D341Med (cell line): ENCODE data around the gene LPP.

Experiments used
- DNase-seq: peaks from one replicate; pipeline ENCODE4 v3.0.0; 2012; ENCODE audit warnings: low spot score

LPP gene

DNA sequence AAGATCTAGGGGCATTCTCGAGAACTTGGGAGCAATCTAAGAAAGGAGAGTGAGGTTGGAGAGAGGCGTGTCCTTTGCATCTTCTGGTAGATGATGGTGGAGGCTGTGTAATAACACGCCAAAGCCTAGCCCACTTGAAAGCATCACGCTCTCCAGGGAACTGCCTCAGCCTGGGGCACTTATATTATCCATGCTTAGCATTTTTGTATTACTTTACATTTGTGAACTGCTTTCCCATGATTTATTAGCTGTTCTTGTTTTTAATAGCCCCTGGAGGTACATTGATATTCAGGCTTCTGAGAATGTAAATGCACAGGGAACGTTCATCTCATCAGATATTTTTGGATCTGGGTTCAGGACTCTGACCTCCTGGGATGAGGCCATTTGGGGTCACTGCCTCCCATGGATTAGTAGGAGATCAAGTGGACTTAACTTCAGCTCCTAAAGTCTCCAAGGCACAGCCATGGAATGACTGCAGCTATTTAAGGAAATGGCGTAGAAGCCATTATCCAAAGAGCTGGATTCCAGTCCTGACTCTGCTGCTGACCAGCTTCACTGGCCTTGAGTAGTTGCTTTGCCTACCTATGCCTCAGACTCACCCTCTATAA lies 124.9 kb downstream of the LPP start:
- DNase-seq = no peak

DNA sequence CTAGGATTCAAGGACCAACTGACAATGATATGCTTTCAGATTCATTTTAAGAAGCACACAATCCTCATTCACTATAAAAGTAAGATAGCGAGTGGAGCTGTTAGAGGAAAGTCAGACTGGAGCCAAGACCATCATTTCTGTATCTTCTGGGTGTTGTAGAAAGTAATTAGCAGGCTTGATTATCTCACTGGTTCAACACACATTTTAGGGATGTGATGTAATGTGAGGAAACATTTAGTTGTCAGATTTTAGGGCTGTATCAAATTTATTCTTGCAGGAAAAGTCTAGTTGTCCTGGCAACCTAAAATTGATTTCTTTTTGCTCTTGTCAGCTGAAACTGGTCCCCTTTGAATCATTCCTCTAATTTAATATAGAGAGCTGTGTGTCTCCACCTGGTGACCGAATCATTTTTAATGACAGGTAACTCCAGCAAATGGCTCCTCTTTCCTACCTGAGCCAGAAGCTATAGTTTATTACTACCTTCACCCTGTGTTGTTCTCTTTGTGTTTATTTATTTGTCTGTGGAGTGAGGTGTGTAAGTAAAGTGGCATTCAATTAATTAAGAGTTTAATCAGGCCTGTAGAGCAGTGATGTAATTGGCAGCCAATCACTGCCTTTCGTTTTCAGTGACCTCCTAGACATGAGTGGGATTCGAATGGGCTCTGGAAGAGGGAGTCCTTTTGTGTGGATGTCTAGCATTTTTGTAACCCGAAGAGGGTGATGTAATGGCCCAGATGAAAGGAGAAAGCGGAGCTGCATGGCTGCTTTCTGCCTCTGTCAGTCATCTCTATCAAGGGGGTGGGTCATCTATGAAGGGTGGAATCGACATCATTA lies 125.8 kb downstream of the LPP start:
- DNase-seq = no peak

DNA sequence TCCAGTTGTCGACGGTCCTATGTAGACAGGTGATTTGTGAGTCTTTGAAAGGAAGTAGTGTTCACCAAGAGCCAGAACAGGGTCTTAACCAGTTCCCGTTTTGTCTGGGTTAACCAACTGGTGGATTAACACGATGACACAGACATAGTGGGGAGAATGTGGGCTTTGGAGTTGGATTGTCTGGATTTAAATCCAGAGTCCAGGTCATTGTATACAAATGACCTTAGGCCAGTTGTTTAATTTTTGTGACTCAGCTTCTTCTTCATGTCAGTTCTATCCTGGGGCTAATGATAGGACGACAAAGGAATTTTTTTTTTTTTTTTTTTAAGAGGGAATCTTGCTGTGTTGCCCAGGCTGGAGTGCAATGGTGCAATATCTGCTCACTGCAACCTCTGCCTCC lies 126.7 kb downstream of the LPP start:
- DNase-seq = no peak

DNA sequence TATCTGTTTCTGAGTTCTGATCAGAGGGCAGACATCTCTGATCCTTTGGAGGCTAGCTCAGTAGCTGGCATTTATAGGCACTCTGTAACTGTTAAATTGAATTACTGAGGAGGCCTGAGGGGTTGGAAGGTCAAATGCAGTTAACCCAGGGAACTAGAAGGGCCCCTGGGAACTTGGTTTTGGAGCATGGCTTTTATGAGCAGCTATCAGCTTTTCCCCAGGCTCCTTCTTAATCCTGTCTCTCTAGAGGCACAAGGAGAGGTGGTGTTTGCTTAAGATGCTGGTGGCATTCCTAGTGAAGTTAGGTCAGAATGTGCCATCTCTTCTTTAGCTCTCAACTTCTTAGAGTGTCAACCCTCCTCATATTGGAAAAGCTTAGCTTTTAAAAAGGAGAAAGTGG lies 128.9 kb downstream of the LPP start:
- no peak for DNase-seq

DNA sequence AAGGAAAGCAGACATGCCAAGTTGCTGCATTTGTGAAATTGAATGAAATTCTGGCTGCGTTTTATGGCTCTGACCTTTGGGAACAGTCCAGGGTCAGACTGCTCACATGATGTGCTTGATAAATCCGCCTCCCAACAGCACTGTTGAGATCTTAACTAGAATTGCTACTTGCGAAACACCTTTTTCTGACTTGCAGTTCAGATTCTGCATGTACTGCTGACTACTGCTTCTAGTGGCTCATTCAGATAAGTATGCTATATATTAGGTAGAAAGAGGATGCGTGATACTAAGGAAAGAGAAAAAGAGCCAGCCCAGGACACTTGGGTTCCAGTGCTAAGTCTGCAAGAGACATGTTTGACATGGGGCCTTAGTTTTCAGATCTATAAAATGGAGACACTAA lies 129.4 kb downstream of the LPP start:
- no peak for DNase-seq

DNA sequence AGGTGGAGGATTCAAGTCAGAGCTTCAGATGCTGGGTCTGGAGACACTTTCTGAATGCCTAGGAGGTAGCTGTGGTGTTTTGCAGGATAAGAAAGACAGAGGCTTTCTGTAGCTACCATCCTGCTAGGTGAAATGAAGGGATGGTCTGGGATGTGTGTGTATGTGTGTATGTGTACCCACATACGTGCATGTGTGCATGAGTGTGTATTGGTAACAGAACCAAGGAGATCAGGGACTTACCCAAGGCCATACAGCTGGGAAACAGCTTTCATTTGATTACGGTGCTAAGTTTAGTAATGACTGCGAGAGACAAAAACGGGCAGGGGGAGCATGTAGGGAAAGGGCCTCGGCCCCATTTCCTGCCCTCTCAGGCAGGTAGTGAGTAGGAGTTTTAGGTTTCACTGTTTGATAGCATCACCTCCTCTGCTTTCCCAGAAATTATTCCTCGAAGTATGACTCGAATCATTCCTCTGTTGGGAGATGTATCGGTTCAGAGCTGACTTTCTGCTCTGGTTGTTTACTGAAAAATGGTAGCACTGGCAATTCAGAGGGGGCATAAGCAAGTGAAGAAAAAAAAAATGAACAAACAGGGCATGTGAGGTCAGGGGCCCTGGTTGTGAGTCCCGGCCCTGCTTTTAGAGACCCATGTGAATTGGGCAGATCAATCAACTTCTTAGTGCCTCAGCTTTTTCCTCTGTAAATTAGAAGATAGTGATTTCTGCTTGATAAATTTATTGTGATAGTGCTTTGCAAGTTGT lies 130.7 kb downstream of the LPP start:
- no peak for DNase-seq

DNA sequence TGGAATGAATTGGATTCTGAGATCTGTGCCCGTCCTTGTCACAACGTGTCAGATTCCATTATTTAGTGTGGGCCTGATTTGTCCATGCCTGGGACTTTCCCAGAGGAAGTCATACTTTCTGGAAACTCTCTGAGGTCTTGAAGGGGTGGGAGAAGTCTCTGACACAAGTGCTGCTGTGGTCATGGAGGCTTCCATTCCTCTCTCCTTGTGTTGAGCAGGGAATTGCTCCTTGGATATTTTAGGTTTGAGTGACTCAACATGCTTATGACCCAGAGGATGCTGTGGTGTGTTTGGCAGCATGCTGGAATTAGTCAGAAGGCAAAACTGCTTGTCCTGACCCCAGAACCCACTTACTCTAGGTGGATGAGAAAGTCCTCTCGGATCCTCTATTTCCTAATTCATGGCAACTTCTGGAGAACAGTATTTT lies 132.1 kb downstream of the LPP start:
- no peak for DNase-seq

DNA sequence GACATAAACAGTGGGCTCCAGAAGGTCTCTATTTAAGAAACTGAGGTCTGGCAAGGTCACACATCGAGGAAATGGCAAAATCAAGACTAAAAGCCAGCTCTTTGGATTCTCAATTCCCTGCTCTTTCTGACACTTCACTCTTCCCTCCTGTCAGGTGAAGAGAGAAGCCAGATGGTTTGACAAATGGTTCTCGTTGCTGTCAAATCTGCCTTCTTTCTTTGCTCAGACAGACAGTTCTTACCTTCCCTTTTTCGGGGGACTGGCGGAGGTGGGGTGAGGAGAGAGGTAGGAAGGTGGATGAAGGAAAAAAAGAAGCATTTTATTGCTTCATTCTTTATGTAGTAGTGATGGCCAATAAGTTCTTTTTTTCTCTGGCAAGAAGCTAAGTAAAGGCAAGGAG lies 133.4 kb downstream of the LPP start:
- DNase-seq = no peak

DNA sequence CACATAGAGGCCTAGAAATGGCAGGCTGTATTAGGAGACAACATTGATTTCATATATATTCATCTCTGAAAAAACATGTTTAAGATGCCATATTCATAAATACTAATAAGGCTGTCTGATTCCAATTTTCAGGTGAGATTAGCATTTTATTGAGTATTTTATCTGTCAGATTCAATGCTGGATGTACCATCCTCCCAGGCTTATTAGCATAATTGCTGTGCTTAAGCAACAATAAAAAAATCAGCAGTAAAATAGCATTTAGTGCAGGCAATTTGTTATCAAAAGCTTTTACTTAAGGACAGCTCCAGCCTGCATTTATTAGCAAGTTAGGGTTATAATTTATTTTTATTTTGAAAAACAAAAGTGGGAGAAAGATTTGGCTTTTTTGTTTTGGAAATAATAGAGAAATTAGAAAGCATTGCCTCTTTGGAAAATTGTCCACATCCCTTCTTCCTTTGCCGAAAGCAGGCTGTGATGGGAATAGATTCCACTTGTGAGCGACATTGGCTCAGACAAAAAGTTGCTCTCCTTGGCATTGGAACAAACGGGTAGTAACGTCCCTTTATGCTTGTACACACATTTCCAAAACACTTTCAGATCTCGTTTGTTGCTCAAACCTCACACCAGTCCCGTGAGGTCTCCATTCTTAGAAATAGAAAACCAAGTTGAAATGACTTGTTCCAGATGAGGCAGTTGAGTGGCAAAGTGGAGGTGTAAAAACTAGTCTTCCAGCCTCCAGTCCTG lies 134.0 kb downstream of the LPP start:
- DNase-seq = no peak

DNA sequence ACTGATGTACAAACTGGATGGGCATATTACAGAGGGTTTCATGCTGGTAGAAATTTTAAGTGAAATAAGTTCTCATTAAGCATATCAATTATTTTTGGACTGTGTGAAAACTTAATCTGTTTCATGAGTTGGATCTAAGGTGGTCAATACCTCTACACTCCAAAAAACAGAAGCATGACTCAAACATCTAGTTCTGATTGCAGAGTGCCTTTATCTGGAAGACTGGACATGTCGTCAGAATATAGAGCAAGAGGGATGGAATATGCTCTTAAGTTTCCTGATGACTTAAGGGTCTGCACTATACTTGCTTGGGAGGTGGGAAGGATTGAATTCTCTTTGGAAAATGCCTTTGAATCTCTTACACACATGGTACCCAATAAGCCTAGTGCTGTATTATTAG lies 138.3 kb downstream of the LPP start:
- no peak for DNase-seq

DNA sequence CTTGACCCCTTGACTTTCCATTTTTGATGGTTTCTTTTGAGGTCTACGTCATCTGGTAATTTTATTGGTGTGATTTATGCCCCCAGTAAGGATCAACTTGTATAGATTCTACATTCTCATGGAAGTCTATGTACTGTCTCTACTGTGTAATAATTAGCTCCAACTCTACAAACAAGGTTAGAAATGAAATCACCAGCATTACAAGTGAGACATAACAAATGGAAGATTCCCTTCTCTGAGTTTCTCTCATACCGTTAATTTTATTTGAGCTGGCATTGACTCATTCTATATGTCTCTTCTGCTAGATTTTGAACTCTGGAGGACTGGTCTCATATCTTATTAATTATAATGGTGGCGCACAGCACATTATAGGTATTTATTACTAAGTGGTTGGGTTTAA lies 138.9 kb downstream of the LPP start:
- DNase-seq = no peak

DNA sequence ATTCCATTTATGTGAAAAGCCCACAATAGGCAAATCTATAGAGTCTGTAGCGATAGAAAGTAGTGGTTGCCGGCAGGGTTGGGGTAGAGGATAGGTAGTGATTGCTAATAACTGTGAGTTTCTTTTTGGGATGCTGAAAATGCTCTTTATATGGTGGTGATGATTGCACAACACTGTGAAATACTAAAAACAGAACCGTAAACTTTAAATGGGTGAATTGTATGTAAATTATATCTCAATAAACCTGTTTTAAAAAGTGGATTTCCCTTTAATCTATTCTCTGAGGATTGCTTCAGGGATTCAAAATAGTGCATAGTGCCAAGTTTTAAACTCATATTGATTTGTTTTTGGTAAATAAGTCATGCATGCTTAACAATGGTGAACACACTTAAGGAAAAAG lies 140.2 kb downstream of the LPP start:
- no peak for DNase-seq

DNA sequence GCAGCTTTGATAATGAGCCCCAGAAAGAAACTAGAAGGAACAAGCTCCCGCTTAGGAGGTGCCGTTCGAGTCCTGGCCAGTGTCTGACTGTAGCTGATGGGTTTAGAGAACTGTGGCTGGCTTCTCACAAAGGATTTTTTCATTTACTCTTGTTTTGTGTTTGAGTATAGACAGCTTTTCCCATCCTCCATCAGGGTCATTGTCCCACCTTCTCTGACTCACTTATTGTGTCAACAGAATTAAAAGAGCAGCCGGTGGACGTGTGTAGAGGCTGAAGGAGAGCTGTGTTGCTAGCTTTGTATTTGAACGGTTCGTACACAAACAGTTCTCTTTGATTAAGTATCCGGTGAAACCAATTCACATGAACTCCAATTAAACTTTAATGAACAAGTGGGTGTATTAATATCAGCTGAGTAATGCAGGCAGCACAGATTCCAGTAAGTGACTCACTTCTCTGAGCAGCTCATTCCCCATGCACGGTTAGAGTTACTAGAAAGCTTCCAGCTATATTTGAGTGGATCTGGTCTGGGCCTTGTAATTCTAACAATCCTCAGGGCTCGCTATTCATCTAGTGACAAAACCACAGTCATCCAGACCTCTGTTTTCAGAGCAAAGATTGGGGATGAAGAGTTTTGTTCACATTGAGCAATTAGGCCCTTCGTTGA lies 141.0 kb downstream of the LPP start:
- DNase-seq = no peak

DNA sequence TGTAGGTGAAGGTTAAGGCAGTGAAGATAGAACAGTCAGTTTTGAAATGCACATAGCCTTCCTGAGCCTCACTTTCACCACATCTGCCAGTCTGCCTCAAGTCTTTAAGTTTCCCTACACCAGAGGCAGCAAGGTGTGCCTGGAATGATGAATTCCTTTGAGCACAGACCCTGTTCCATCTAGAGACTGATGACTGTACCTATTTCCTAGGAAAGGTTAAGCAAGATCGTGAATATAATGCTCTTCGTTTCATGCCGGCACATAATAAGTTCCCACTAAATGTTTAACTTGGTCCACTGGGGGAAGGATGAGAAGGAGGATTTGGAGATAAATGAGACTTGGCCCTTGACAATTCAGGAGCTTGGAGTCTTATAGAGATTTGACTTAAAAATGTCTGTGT lies 141.9 kb downstream of the LPP start:
- no peak for DNase-seq

DNA sequence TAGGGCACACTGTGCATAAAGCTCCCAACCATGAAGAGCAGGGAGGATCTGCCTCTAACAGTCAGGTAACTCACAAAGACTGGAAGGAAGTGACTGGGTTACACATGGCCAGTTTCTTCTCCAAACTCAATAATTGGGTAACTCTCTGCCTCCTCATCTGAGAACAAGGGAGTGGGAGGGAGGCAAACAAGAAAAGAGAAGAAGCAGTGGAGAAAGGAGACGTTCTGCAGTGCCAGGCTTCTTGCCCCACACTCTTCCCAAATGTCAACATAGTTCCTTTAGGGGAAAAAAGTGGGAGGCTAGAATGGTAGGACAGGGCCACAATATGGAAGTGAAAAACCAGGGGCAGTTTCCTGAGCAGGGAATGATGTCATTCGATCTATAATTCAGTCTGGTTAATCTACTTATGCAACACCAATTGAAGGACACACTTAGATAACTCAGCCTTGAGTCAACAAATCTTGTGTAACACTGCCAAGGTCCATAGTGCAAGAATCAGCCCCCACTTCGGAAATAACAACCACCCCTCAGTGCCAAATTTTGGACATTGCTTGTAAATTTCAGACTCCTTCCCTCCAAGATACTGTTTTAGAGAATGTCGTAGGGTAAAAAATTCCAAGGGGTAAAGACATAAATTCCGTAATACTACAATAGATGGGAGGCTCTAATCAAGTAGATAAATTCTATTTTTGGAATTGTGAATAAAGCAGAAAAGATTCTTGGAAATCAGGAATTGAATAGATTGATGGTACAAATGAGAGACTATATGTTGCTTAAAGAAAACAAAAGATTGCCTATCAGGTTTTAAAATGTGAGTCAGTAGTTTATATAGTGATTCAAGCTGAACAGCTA lies 143.0 kb downstream of the LPP start:
- DNase-seq = no peak

DNA sequence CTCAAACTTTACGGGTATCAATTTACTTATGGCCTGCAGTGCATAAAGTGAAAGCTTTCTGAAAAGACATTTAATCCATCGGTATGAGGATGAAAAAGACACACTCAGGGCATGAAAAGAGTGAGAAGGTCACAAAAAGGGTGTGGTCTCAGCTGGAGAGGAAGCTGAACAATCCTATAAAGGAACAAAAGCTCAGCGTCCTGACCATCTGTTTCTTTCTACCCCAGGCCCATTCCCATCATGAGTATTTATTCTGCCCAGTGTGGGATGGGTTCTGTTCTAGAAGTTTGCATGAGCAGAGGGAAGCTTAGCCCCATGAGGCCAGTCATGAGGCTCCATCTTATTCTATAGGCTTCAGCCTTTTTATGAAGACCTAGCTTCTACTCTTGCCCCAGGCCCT lies 144.6 kb downstream of the LPP start:
- DNase-seq = no peak

DNA sequence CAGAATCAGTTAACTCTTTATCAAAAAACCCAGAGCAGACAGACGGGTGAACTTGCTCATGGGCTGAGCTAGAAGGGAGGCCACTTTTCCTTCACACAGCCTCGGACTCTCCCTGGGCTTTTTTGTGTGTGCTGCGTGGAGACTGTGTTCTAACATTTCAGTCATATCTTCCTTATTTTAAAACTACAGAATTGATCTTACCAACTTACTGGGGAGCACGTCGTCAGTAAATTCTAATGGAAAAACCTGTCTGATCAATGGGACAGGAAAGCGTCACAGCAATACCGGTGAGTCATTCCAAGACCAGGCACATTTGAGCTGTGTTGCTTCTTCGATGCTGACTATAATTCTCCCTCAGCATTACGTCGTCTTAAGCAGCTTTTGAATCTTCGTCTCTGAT lies 145.1 kb downstream of the LPP start:
- no peak for DNase-seq

DNA sequence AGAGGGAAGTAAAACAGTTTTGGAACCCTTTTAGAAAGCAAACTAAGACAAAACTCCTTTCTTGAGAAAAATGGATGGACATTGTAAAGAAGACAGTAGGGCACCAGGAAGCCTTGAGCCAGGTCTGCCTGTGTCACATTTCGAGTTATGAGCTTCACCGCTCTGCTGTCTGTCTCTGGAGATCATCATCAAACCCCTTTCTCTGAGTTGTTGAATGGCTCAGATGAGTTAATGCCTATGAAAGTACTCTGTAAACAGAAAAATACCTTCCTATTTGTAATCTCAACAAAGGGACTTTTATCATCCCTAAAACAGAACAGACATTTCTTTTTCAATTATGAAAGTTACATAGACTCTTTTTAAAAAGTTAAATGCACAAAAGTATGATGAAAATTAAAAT lies 145.8 kb downstream of the LPP start:
- DNase-seq = no peak

DNA sequence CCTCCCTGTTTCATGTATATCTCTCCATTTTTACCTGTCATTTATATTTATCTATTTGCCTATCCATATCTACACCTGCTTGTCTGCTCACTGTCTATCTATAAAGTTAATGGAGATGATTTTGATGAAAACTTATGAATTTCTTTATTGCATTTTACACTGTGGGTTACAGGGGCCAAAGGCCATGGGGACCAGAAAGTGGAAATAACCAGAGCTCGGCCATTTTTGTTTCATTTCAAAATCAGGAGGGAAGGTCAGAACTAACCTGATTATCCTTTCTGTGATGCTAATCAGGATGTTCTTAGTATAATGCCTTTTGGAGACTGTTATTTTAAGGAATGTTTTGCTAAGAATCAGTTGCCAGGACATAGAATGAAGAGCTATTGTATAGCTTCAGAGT lies 147.2 kb downstream of the LPP start:
- no peak for DNase-seq

DNA sequence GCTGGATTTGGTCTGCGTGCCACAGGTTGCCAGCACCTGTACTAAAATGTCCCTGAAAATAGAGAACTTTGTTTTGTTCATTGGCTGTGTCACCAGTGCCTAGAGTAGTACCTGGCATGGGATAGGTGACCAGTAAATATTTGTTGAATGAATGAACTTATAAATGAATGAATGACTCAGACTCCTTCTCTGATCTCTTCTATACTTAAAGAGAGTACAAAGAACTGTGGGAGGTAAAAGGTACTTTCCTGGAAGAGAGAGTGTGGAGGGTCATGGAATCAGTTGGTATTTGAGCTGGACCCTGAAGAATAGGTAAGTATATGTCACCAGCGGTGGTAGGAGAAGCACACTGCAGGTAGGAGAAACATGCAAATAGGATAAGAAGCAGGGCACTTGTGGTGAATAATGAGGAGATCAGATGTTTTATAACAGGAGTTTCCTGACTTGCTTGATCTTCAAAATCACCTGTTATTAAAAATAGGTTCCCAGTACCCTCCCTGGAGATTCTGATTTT lies 149.4 kb downstream of the LPP start:
- DNase-seq = no peak

DNA sequence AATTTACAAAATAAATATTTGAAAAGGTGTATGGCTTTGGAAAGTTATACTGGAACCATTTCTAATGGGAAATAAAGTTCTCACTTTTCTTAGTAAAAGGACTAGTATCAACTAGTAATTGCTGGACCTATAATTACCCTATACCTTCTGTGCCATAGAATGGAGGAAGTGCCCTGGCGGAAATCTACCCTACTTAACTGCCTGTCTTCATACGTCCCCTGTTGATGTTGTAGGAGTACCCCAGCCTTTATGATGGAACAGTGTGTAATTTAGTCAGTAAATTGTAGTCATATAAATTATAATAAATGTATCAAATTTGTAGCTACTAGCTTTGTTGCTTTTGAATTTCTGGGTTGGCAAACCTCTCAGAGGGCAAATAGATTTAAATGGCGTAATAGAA lies 149.9 kb downstream of the LPP start:
- DNase-seq = no peak
